GM12878 (cell line): ENCODE data around the gene IGSF23. TPM values are rescaled to one million over a fixed set of nuclear protein-coding genes. Genes with fewer than 3 reads are reported as not detected.

Source experiments
- ATAC-seq: fragments of 200-7000 bp; cut with Tn5 transposase; 3 replicates; pipeline ENCODE4 v1.9.1; 2020; ENCODE audit warnings: mild to moderate bottlenecking, moderate library complexity
- BruUV-seq: library from RNA; stranded (reverse); fragments of 400-500 nt; replicated peaks from 2 replicates; lab custom pipeline; 2021; lab: Mats Ljungman, UMichigan
- CTCF ChIA-PET: fragments of 300-600 bp; sonication (Branson Sonifier 250); formaldehyde crosslinking; extraction: SDS; loops from one replicate; lab custom pipeline; 2021; ENCODE audit warnings: inconsistent platforms; lab: Yijun Ruan, JAX
- POLR2A ChIA-PET: fragments of 350-600 bp; formaldehyde crosslinking; extraction: SDS; loops from one replicate; lab custom pipeline; 2021; ENCODE audit warnings: inconsistent platforms; lab: Charles Lee
- RAD21 ChIA-PET: fragments of 300-600 bp; sonication (Branson Sonifier 250); formaldehyde crosslinking; loops from one replicate; lab custom pipeline; 2023; ENCODE audit warnings: antibody characterized with exemption; ENCODE audit not compliant: unreplicated experiment; lab: Charles Lee
- SMC1A ChIA-PET: fragments of 300-600 bp; sonication (Branson Sonifier 250); formaldehyde crosslinking; loops from one replicate; lab custom pipeline; 2023; ENCODE audit not compliant: unreplicated experiment, uncharacterized antibody; lab: Charles Lee
- DNase-seq: peaks from one replicate; pipeline ENCODE4 v3.0.0-alpha.2; 2011; ENCODE audit warnings: low read depth, low spot score
- FAIRE-seq: peaks from 3 replicates; lab custom pipeline; 2011; peaks lifted over from hg19 to GRCh38; lab: Jason Lieb, UNC
- H2AFZ ChIP-seq: 2 replicates; pipeline ENCODE4 v1.6.0; 2011; ENCODE audit warnings: low read depth, low read length, control low read depth; ENCODE audit not compliant: control insufficient read depth
- H3K27ac ChIP-seq: 2 replicates; pipeline ENCODE4 v1.5.1; 2011; ENCODE audit warnings: control low read depth; ENCODE audit not compliant: control insufficient read depth, insufficient read depth
- H3K27me3 ChIP-seq, 2 experiments: replicated peaks in 1 of 2; 2 replicates each; pipeline versions ENCODE4 v1.6.0 to v1.6.1; 2011; ENCODE audit warnings: low read length in 1 of 2; ENCODE audit not compliant: control insufficient read depth in 2 of 2, insufficient read depth in 2 of 2
- H3K36me3 ChIP-seq, 2 experiments: 2 replicates each; pipeline ENCODE4 v1.5.1; 2011; ENCODE audit warnings: low read length in 1 of 2; ENCODE audit not compliant: control insufficient read depth in 2 of 2, insufficient read depth in 2 of 2
- H3K4me1 ChIP-seq: 2 replicates; pipeline ENCODE4 v1.6.1; 2011; ENCODE audit warnings: mild to moderate bottlenecking, low read length, moderate library complexity, mixed read lengths; ENCODE audit not compliant: control insufficient read depth, insufficient read depth
- H3K4me2 ChIP-seq: 2 replicates; pipeline ENCODE4 v1.6.0; 2011; ENCODE audit warnings: control low read depth; ENCODE audit not compliant: control insufficient read depth, insufficient read depth
- H3K4me3 ChIP-seq: fragments of 200-600 bp; sonication (generic); 2 replicates; pipeline ENCODE4 v1.5.1; 2016
- H3K79me2 ChIP-seq: 2 replicates; pipeline ENCODE4 v1.6.0; 2011; ENCODE audit warnings: low read length; ENCODE audit not compliant: control insufficient read depth, insufficient read depth
- H3K9ac ChIP-seq: 2 replicates; pipeline ENCODE4 v1.8.0; 2011; ENCODE audit warnings: low read length, control low read depth, mixed read lengths; ENCODE audit not compliant: control insufficient read depth, insufficient read depth
- H3K9me3 ChIP-seq: replicated peaks from 3 replicates; pipeline ENCODE4 v1.5.1; 2011; ENCODE audit warnings: mild to moderate bottlenecking, low read length; ENCODE audit not compliant: control insufficient read depth, insufficient read depth
- H4K20me1 ChIP-seq: 2 replicates; pipeline ENCODE4 v1.6.0; 2011; ENCODE audit not compliant: control insufficient read depth, insufficient read depth
- CHD4 ChIP-seq: fragments of 200-600 bp; sonication (generic); IDR thresholded peaks from 2 replicates; pipeline ENCODE4 v1.6.1; 2016; ENCODE audit warnings: mild to moderate bottlenecking
- CREM ChIP-seq: IDR thresholded peaks from 2 replicates; pipeline ENCODE4 v1.6.1; 2014; ENCODE audit warnings: antibody characterized with exemption, low read depth
- NR2F1 ChIP-seq: fragments of 450-650 bp; conservative IDR thresholded peaks from 2 replicates; pipeline ENCODE4 v1.6.1; 2017; ENCODE audit warnings: mild to moderate bottlenecking
- RBBP5 ChIP-seq: fragments of 200-600 bp; sonication (generic); conservative IDR thresholded peaks from 2 replicates; pipeline ENCODE4 v1.6.1; 2016
- SKIL ChIP-seq: fragments of 450-650 bp; IDR thresholded peaks from 2 replicates; pipeline ENCODE4 v1.6.1; 2017; ENCODE audit warnings: mild to moderate bottlenecking, low read depth, inconsistent platforms; ENCODE audit not compliant: poor library complexity, severe bottlenecking
- STAT3 ChIP-seq: IDR thresholded peaks from 2 replicates; pipeline ENCODE4 v1.6.1; 2011; ENCODE audit warnings: low read depth, low read length, improper control_type of control experiment
- ZNF24 ChIP-seq: fragments of 450-650 bp; IDR thresholded peaks from 2 replicates; pipeline ENCODE4 v1.6.1; 2017; ENCODE audit warnings: antibody characterized with exemption, mild to moderate bottlenecking
- WGBS: methylation state at CpG from one replicate; pipeline ENCODE4 v1.1.6; 2016; ENCODE audit warnings: low lambda C conversion rate; ENCODE audit not compliant: insufficient replicate concordance, insufficient coverage; ENCODE audit errors: missing lambda C conversion rate; 5-methylcytosine and 5-hydroxymethylcytosine counted together
- in situ Hi-C: fragments of 300-500 bp; cut with MboI; formaldehyde crosslinking; loops from 9 replicates; pipeline ENCODE4 v1.14.3; 2018; ENCODE audit warnings: mixed read lengths
- intact Hi-C: fragments of 100-400 bp; cut with micrococcal nuclease; formaldehyde crosslinking; loops from one replicate; pipeline ENCODE4 v1.14.2; 2022; ENCODE audit not compliant: unreplicated experiment
- polyA plus RNA-seq, 11 experiments: library from polyadenylated mRNA; depleted of rRNA in 4 of 11; unstranded in 6 of 11; stranded (reverse) in 5 of 11; fragments of >200 nt; fragmentation: Nextera tagmentation in 4 of 11; fragmentation: Illumina TruSeq in 1 of 11; extraction: Ambion mirVana in 4 of 11; extraction: Trizol in 1 of 11; gene quantifications; 1 replicate in 1 of 11; 2 replicates in 10 of 11; pipeline versions ENCODE4 v1.2.1 to v1.2.3, GENCODE V29; 2011 to 2016; ENCODE audit warnings: inconsistent platforms in 2 of 11, missing spikeins in 2 of 11, low read depth in 1 of 11
- total RNA-seq, 4 experiments: library from RNA; depleted of rRNA in 3 of 4; stranded (reverse); fragments of >200 nt in 3 of 4; fragmentation: Illumina TruSeq in 1 of 4; extraction: Trizol in 1 of 4; gene quantifications; 2 replicates each; pipeline versions ENCODE4 v1.2.1 to v1.2.3, GENCODE V29; 2013 to 2021
- TF ChIP-seq, protein P1 (sequence below): fragments of 450-650 bp; IDR thresholded peaks from 2 replicates; pipeline ENCODE4 v1.6.1; 2016; ENCODE audit warnings: mild to moderate bottlenecking
- TF ChIP-seq, protein P2 (sequence below): fragments of 450-650 bp; IDR thresholded peaks from 2 replicates; pipeline ENCODE4 v1.6.1; 2017; ENCODE audit warnings: mild to moderate bottlenecking
- TF ChIP-seq, protein P3 (sequence below): fragments of 450-650 bp; IDR thresholded peaks from 2 replicates; pipeline ENCODE4 v1.6.1; 2017; ENCODE audit warnings: mild to moderate bottlenecking, moderate library complexity

IGSF23 gene
- total and polyA plus RNA-seq, 10 of the 15 experiments (the other 5 are each of a cell fraction or from before 2014, with no cell fraction given) = not detected

- TF ChIP-seq CREM (no peak), SKIL (no peak), ZNF24 (no peak)
- TF ChIP-seq, protein P1, sequence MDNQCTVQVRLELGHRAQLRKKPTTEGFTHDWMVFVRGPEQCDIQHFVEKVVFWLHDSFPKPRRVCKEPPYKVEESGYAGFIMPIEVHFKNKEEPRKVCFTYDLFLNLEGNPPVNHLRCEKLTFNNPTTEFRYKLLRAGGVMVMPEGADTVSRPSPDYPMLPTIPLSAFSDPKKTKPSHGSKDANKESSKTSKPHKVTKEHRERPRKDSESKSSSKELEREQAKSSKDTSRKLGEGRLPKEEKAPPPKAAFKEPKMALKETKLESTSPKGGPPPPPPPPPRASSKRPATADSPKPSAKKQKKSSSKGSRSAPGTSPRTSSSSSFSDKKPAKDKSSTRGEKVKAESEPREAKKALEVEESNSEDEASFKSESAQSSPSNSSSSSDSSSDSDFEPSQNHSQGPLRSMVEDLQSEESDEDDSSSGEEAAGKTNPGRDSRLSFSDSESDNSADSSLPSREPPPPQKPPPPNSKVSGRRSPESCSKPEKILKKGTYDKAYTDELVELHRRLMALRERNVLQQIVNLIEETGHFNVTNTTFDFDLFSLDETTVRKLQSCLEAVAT = no peak
- TF ChIP-seq, protein P2, sequence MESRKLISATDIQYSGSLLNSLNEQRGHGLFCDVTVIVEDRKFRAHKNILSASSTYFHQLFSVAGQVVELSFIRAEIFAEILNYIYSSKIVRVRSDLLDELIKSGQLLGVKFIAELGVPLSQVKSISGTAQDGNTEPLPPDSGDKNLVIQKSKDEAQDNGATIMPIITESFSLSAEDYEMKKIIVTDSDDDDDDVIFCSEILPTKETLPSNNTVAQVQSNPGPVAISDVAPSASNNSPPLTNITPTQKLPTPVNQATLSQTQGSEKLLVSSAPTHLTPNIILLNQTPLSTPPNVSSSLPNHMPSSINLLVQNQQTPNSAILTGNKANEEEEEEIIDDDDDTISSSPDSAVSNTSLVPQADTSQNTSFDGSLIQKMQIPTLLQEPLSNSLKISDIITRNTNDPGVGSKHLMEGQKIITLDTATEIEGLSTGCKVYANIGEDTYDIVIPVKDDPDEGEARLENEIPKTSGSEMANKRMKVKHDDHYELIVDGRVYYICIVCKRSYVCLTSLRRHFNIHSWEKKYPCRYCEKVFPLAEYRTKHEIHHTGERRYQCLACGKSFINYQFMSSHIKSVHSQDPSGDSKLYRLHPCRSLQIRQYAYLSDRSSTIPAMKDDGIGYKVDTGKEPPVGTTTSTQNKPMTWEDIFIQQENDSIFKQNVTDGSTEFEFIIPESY = no peak
Measured at GRCh38 chr19:44660081-44660480, 46.7 kb downstream of the IGSF23 start (continued).

- POLR2A ChIA-PET = no interaction called here
- Histone ChIP-seq H3K4me1 (no peaks in the 10 kb centered on the region), H2AFZ (no peak overlapping the region), H3K9ac (no peak overlapping the region), H4K20me1 (no peaks in the 10 kb centered on the region), H3K27ac (no peak overlapping the region), H3K27me3 (no peaks in the 10 kb centered on the region), H3K9me3 (no peaks in the 10 kb centered on the region), H3K79me2 (no peaks in the 10 kb centered on the region), H3K36me3 (no peaks in the 10 kb centered on the region), H3K4me3 (no peak overlapping the region), H3K4me2 (no peak overlapping the region)
- no peak for ATAC-seq
- no peak for DNase-seq
- CTCF ChIA-PET = interaction anchor here (1.9 kb wide), 1 partner anchor 90 kb away, joined by 7 read pairs; no protein-coding TSS in a partner anchor
- SMC1A ChIA-PET = interaction anchor here (1.3 kb wide), 1 partner anchor 33 kb away, joined by 3 read pairs; no protein-coding TSS in a partner anchor
- BruUV-seq = no TSS peak
- no peak for FAIRE-seq
- 13% methylated on average over 11 of the region's 11 CpGs for WGBS
- in situ Hi-C loops = no loop called here
- intact Hi-C loops = no loop called here
- RAD21 ChIA-PET = no interaction called here
- TF ChIP-seq STAT3 = no peak
- TF ChIP-seq, protein P1 = no peak
- TF ChIP-seq CHD4 = no peak
- TF ChIP-seq NR2F1 = no peak
- no peak for TF ChIP-seq RBBP5
- TF ChIP-seq, protein P3, sequence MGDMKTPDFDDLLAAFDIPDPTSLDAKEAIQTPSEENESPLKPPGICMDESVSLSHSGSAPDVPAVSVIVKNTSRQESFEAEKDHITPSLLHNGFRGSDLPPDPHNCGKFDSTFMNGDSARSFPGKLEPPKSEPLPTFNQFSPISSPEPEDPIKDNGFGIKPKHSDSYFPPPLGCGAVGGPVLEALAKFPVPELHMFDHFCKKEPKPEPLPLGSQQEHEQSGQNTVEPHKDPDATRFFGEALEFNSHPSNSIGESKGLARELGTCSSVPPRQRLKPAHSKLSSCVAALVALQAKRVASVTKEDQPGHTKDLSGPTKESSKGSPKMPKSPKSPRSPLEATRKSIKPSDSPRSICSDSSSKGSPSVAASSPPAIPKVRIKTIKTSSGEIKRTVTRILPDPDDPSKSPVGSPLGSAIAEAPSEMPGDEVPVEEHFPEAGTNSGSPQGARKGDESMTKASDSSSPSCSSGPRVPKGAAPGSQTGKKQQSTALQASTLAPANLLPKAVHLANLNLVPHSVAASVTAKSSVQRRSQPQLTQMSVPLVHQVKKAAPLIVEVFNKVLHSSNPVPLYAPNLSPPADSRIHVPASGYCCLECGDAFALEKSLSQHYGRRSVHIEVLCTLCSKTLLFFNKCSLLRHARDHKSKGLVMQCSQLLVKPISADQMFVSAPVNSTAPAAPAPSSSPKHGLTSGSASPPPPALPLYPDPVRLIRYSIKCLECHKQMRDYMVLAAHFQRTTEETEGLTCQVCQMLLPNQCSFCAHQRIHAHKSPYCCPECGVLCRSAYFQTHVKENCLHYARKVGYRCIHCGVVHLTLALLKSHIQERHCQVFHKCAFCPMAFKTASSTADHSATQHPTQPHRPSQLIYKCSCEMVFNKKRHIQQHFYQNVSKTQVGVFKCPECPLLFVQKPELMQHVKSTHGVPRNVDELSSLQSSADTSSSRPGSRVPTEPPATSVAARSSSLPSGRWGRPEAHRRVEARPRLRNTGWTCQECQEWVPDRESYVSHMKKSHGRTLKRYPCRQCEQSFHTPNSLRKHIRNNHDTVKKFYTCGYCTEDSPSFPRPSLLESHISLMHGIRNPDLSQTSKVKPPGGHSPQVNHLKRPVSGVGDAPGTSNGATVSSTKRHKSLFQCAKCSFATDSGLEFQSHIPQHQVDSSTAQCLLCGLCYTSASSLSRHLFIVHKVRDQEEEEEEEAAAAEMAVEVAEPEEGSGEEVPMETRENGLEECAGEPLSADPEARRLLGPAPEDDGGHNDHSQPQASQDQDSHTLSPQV = no peak
Measured at GRCh38 chr19:44661205-44661604, 47.8 kb downstream of the IGSF23 start.
